DND-41 (cell line): ENCODE data around the gene LCN15.

Experiments used
- ATAC-seq: fragments of 200-7000 bp; cut with Tn5 transposase; 3 replicates; pipeline ENCODE4 v1.9.1; 2021; ENCODE audit warnings: low read depth; ENCODE audit not compliant: insufficient read depth
- DNase-seq: peaks from one replicate; pipeline ENCODE4 v3.0.0-alpha.2; 2020
- H2AFZ ChIP-seq: 2 replicates; pipeline ENCODE4 v1.6.0; 2012; ENCODE audit warnings: low read depth, low read length
- H3K27ac ChIP-seq: 2 replicates; pipeline ENCODE4 v1.5.1; 2012; ENCODE audit warnings: low read length, inconsistent platforms
- H3K27me3 ChIP-seq: fragments of 200-600 bp; sonication (generic); 2 replicates; pipeline ENCODE4 v1.6.0; 2012; ENCODE audit warnings: low read length, mild to moderate bottlenecking, inconsistent platforms; ENCODE audit not compliant: insufficient read depth, poor library complexity
- H3K36me3 ChIP-seq: 2 replicates; pipeline ENCODE4 v1.5.1; 2012; ENCODE audit warnings: low read length, inconsistent platforms; ENCODE audit not compliant: insufficient read depth
- H3K4me1 ChIP-seq: 2 replicates; pipeline ENCODE4 v1.5.1; 2012; ENCODE audit warnings: mild to moderate bottlenecking, low read length; ENCODE audit not compliant: insufficient read depth
- H3K4me2 ChIP-seq: 2 replicates; pipeline ENCODE4 v1.6.0; 2012; ENCODE audit warnings: mild to moderate bottlenecking, moderate library complexity, low read length, inconsistent platforms; ENCODE audit not compliant: insufficient read depth
- H3K4me3 ChIP-seq, 2 experiments: fragments of 200-600 bp in 1 of 2; shearing (Covaris generic) in 1 of 2; 2 replicates each; pipeline ENCODE4 v1.5.1; 2012 to 2016; ENCODE audit warnings: inconsistent platforms in 2 of 2, low read length in 2 of 2, mild to moderate bottlenecking in 2 of 2, low read depth in 1 of 2, moderate library complexity in 1 of 2
- H3K79me2 ChIP-seq: 2 replicates; pipeline ENCODE4 v1.6.0; 2012; ENCODE audit warnings: low read length, inconsistent platforms; ENCODE audit not compliant: insufficient read depth
- H3K9ac ChIP-seq: 2 replicates; pipeline ENCODE4 v1.6.0; 2012; ENCODE audit warnings: low read depth, mild to moderate bottlenecking, inconsistent platforms, low read length, moderate library complexity
- H3K9me3 ChIP-seq: 2 replicates; pipeline ENCODE4 v1.5.1; 2012; ENCODE audit warnings: low read length, moderate library complexity, mild to moderate bottlenecking, inconsistent platforms; ENCODE audit not compliant: insufficient read depth, severe bottlenecking
- H4K20me1 ChIP-seq: 2 replicates; pipeline ENCODE4 v1.6.0; 2012; ENCODE audit warnings: low read length; ENCODE audit not compliant: insufficient read depth
- EZH2 ChIP-seq: IDR thresholded peaks from 3 replicates; pipeline ENCODE4 v1.6.1; 2012; ENCODE audit warnings: borderline replicate concordance, low read depth, mild to moderate bottlenecking, moderate library complexity, low read length, inconsistent platforms; ENCODE audit not compliant: severe bottlenecking
- TF ChIP-seq, protein P1 (sequence below): IDR thresholded peaks from 2 replicates; pipeline ENCODE4 v1.5.1; 2012; ENCODE audit warnings: borderline replicate concordance, low read length, moderate library complexity, mild to moderate bottlenecking; ENCODE audit not compliant: poor library complexity, severe bottlenecking; ENCODE audit errors: extremely low read depth

The LCN15 gene

GRCh38 chr9:136774416-136775045, 10.2 kb upstream of the LCN15 start:
- Histone ChIP-seq H3K4me3 (no peak overlapping the region), H3K9me3 (peaks cover 8% of the 10 kb centered on the region), H3K36me3 (no peaks in the 10 kb centered on the region), H2AFZ (no peak overlapping the region), H3K27ac (no peak overlapping the region), H3K9ac (no peak overlapping the region), H3K79me2 (no peaks in the 10 kb centered on the region), H3K4me2 (no peak overlapping the region), H3K4me1 (no peaks in the 10 kb centered on the region), H4K20me1 (no peaks in the 10 kb centered on the region), H3K27me3 (peaks cover 7% of the 10 kb centered on the region)
- ATAC-seq (no peak), DNase-seq (no peak)
- TF ChIP-seq EZH2 = no peak
- TF ChIP-seq, protein P1, sequence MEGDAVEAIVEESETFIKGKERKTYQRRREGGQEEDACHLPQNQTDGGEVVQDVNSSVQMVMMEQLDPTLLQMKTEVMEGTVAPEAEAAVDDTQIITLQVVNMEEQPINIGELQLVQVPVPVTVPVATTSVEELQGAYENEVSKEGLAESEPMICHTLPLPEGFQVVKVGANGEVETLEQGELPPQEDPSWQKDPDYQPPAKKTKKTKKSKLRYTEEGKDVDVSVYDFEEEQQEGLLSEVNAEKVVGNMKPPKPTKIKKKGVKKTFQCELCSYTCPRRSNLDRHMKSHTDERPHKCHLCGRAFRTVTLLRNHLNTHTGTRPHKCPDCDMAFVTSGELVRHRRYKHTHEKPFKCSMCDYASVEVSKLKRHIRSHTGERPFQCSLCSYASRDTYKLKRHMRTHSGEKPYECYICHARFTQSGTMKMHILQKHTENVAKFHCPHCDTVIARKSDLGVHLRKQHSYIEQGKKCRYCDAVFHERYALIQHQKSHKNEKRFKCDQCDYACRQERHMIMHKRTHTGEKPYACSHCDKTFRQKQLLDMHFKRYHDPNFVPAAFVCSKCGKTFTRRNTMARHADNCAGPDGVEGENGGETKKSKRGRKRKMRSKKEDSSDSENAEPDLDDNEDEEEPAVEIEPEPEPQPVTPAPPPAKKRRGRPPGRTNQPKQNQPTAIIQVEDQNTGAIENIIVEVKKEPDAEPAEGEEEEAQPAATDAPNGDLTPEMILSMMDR = no peak

DNA sequence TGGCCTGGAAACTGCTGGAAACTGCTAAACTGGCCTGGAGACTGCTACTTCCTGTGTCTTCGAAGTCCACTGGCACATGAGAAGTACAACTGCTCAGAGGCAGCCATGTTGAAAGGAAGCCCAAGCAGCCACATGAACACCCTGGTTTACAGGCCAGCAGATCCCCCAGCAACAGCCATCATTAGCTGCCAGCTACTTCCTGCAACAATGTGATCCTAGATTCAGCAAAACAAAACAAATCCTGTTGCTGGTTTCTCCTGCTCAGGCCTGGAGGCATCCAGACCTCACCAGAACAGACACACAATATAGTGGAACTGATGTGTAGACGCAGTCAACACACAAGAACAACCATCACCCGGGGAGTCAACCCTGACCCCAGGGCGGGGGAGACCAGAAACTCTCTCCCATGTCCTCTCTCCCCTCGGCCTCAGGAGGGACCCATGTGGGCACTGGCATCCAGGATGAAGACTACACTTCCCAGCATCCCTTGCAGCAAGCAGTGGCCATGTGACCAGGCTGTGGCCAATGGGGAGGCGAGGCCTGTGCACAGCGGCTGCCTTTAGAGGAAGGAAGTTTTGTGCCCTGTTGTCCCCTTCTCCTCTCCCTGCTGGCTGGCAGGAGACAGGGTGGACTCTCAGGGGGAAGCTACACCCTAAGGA, 9.2 kb upstream of the LCN15 start:
- Histone ChIP-seq H4K20me1 (no peaks in the 10 kb centered on the region), H3K27ac (no peak overlapping the region), H3K9ac (no peak overlapping the region), H3K27me3 (peaks cover 3% of the 10 kb centered on the region), H3K9me3 (peaks cover 8% of the 10 kb centered on the region), H3K36me3 (no peaks in the 10 kb centered on the region), H3K4me1 (no peaks in the 10 kb centered on the region), H3K4me2 (no peak overlapping the region), H2AFZ (peak overlapping the region; percentile 47; the same call in 1 of the 2 replicates), H3K79me2 (no peaks in the 10 kb centered on the region), H3K4me3 (no peak overlapping the region)
- ATAC-seq (peak; percentile 74), DNase-seq (peak; percentile 43)
- TF ChIP-seq, protein P1 = no peak

DNA sequence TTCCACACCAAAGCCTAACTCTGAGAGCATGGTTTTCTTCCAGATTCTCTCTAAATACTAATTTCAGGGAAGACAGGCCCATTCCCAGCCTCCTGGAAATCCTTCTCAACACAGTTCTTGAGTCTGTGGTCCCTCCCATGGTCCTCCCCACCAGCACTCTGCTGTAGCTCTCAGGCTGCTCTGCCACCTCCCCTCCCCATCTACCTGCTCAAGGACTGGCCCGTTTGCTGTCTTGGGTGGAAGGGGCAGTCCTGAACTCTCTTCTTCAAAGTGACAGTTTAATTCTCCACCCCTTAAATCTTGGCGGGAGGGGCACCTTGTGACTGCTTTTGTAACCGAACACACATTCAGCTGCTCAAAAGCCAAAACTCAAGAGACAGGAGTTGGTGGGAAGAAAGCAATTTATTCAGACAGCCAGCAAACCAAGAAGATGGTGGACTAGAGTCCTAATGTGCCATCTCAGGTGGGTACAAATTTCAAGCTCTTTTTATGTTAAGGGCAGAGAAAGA, 7.6 kb upstream of the LCN15 start:
- Histone ChIP-seq H3K36me3 (no peaks in the 10 kb centered on the region), H3K4me2 (no peak overlapping the region), H3K4me1 (no peaks in the 10 kb centered on the region), H2AFZ (no peak overlapping the region), H3K4me3 (no peak overlapping the region), H3K9ac (no peak overlapping the region), H3K9me3 (peaks cover 8% of the 10 kb centered on the region), H3K79me2 (no peaks in the 10 kb centered on the region), H3K27ac (no peak overlapping the region), H3K27me3 (no peaks in the 10 kb centered on the region), H4K20me1 (no peaks in the 10 kb centered on the region)
- no peak for ATAC-seq
- DNase-seq = no peak
- TF ChIP-seq, protein P1 = no peak
- no peak for TF ChIP-seq EZH2
